ENCODE measurements around the gene CMPK2. TPM values are rescaled to one million over a fixed set of nuclear protein-coding genes. Genes with fewer than 3 reads are reported as not detected.

The CMPK2 gene
- total and polyA plus RNA-seq, 2 experiments from 2014 or later, result 4.1 to 5.4 TPM

GRCh38 chr2:6879011-6879410 is 13.3 kb upstream of the CMPK2 start:
- H3K4me3 ChIP-seq, result no peak overlapping the region
- no peaks in the 10 kb centered on the region for H3K36me3 ChIP-seq (replicated peaks; ENCODE audit: insufficient read depth, low read depth)
- no peaks in the 10 kb centered on the region for H4K20me1 ChIP-seq (ENCODE audit: insufficient read depth, poor library complexity, severe bottlenecking)
- no peaks in the 10 kb centered on the region for H3K27me3 ChIP-seq
- no peaks in the 10 kb centered on the region for H3K9me2 ChIP-seq (replicated peaks; ENCODE audit: insufficient read depth)
- WGBS (ENCODE audit: low lambda C conversion rate, missing lambda C conversion rate), result 90% methylated on average over 2 of the region's 2 CpGs
- H3K79me2 ChIP-seq, result no peaks in the 10 kb centered on the region
- DNase-seq (ENCODE audit: low spot score), result no peak
- TF ChIP-seq EZH2 (IDR thresholded peaks at IDR 0.05; ENCODE audit: borderline replicate concordance) (no peak), EZH2phosphoT487 (IDR thresholded peaks at IDR 0.05; ENCODE audit: low read depth, severe bottlenecking, unreplicated experiment) (no peak), CTCF (IDR thresholded peaks at IDR 0.05; ENCODE audit: poor library complexity) (no peak)
- peaks cover 7% of the 10 kb centered on the region for H3K9me3 ChIP-seq (ENCODE audit: low read depth)
- H3K27ac ChIP-seq, result no peak overlapping the region
- no peaks in the 10 kb centered on the region for H3K4me1 ChIP-seq (ENCODE audit: insufficient read depth)
- H3K4me2 ChIP-seq, result no peak overlapping the region
- H2AFZ ChIP-seq, result no peak overlapping the region

GRCh38 chr2:6878549-6878948 is 12.8 kb upstream of the CMPK2 start:
- no peaks in the 10 kb centered on the region for H3K36me3 ChIP-seq (replicated peaks; ENCODE audit: insufficient read depth, low read depth)
- 98% methylated on average over 4 of the region's 4 CpGs for WGBS (ENCODE audit: low lambda C conversion rate, missing lambda C conversion rate)
- no peaks in the 10 kb centered on the region for H3K9me2 ChIP-seq (replicated peaks; ENCODE audit: insufficient read depth)
- peaks cover 7% of the 10 kb centered on the region for H3K9me3 ChIP-seq (ENCODE audit: low read depth)
- no peak overlapping the region for H2AFZ ChIP-seq
- H3K4me1 ChIP-seq (ENCODE audit: insufficient read depth), result no peaks in the 10 kb centered on the region
- DNase-seq (ENCODE audit: low spot score), result no peak
- H4K20me1 ChIP-seq (ENCODE audit: insufficient read depth, poor library complexity, severe bottlenecking), result no peaks in the 10 kb centered on the region
- H3K27me3 ChIP-seq, result no peaks in the 10 kb centered on the region
- H3K27ac ChIP-seq, result no peak overlapping the region
- H3K79me2 ChIP-seq, result no peaks in the 10 kb centered on the region
- H3K4me2 ChIP-seq, result no peak overlapping the region
- no peak overlapping the region for H3K4me3 ChIP-seq
- TF ChIP-seq CTCF (IDR thresholded peaks at IDR 0.05; ENCODE audit: poor library complexity) (no peak), EZH2phosphoT487 (IDR thresholded peaks at IDR 0.05; ENCODE audit: low read depth, severe bottlenecking, unreplicated experiment) (no peak), EZH2 (IDR thresholded peaks at IDR 0.05; ENCODE audit: borderline replicate concordance) (no peak)

- peak within 1 kb of the TSS; percentile 65 for H3K4me2 ChIP-seq
- DNase-seq (ENCODE audit: low spot score), result peak; percentile 49
These were observed 11.9 kb upstream of the CMPK2 start, which contains the start of gene RSAD2 for GRCh38 chr2:6877402-6878304. Gene RSAD2 (plus strand): TSS chr2:6877777. CDS start chr2:6877801, 24 bp downstream.

More at GRCh38 chr2:6877402-6878304, 11.9 kb upstream of the CMPK2 start, which contains the start of gene RSAD2:
- Histone ChIP-seq H3K36me3 (replicated peaks; ENCODE audit: insufficient read depth, low read depth) (no peaks in the 10 kb centered on the region), H3K9me2 (replicated peaks; ENCODE audit: insufficient read depth) (no peaks in the 10 kb centered on the region), H3K27ac (no peak within 1 kb of the TSS), H3K9me3 (ENCODE audit: low read depth) (peaks cover 7% of the 10 kb centered on the region), H3K4me1 (ENCODE audit: insufficient read depth) (no peaks in the 10 kb centered on the region), H4K20me1 (ENCODE audit: insufficient read depth, poor library complexity, severe bottlenecking) (no peaks in the 10 kb centered on the region), H3K79me2 (no peaks in the 10 kb centered on the region), H3K4me3 (no peak within 1 kb of the TSS), H3K27me3 (no peaks in the 10 kb centered on the region), H2AFZ (no peak within 1 kb of the TSS)
- no peak for TF ChIP-seq EZH2phosphoT487 (IDR thresholded peaks at IDR 0.05; ENCODE audit: low read depth, severe bottlenecking, unreplicated experiment)
- TF ChIP-seq CTCF (IDR thresholded peaks at IDR 0.05; ENCODE audit: poor library complexity), result no peak
- TF ChIP-seq EZH2 (IDR thresholded peaks at IDR 0.05; ENCODE audit: borderline replicate concordance), result no peak
- WGBS (ENCODE audit: low lambda C conversion rate, missing lambda C conversion rate), result 86% methylated on average over 10 of the region's 10 CpGs
